Fibroblast of lung (primary cell): Measurements from ENCODE around the gene OBSCN.

Source experiments
- EZH2 ChIP-seq: IDR thresholded peaks from 2 replicates; pipeline ENCODE4 v1.5.1; 2012; ENCODE audit warnings: low read length, control low read depth, mild to moderate bottlenecking; ENCODE audit errors: missing control alignments
- TF ChIP-seq, protein P1 (sequence below), 2 donors: IDR thresholded peaks in 1 of 2; conservative IDR thresholded peaks in 1 of 2; 1 replicate in 1 of 2; 2 replicates in 1 of 2; pipeline ENCODE4 v1.5.1; 2011 to 2012; ENCODE audit warnings: low read length in 2 of 2, control low read depth in 1 of 2, inconsistent platforms in 1 of 2, low read depth in 1 of 2, mild to moderate bottlenecking in 1 of 2

DNA sequence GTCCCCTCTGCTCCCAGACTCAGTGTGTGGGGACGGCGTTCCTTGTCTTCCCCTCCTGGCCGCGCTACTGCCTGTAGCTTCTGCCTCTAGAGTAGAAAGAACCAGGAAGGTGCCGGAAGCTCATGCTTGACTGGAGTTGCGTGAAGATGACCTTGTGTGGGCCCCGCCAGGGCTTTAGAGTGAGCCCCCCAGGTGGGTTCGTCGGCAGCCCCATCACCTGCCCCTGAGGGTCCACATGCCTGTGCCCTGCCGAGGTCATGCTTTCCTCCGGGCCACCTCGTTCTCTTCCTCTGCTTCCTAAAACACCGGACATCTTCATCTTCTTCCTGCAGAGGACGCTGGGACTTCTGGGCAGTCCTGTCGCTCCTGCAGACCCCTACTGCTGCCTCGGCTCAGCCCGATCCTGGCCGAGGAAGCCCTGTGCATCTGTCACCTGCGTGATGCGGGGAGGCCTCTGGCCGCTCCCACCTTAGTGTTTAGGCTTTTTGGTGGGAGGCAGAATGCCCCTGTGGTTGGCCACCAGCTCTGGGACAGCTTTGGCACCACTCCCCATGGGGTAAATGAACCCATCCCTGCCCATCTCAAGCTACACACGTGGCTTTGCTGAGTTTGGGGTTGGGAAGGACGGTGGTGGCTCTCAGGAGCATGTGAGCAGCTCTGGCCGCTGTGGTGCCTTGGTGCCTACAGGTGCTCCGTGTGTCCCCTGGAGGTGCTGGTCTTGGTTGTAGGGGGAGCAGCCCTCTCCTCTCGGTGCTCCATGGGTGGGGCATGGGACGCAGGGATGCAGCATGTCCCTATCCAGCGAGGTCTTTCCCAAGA lies 12.3 kb downstream of the OBSCN start:
- TF ChIP-seq, protein P1, sequence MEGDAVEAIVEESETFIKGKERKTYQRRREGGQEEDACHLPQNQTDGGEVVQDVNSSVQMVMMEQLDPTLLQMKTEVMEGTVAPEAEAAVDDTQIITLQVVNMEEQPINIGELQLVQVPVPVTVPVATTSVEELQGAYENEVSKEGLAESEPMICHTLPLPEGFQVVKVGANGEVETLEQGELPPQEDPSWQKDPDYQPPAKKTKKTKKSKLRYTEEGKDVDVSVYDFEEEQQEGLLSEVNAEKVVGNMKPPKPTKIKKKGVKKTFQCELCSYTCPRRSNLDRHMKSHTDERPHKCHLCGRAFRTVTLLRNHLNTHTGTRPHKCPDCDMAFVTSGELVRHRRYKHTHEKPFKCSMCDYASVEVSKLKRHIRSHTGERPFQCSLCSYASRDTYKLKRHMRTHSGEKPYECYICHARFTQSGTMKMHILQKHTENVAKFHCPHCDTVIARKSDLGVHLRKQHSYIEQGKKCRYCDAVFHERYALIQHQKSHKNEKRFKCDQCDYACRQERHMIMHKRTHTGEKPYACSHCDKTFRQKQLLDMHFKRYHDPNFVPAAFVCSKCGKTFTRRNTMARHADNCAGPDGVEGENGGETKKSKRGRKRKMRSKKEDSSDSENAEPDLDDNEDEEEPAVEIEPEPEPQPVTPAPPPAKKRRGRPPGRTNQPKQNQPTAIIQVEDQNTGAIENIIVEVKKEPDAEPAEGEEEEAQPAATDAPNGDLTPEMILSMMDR (conservative IDR thresholded peaks at IDR 0.05 in 1 of 2, IDR thresholded peaks at IDR 0.05 in 1 of 2; ENCODE audit: low read depth in 1 of 2, low read length in 2 of 2): no peak
- TF ChIP-seq EZH2: no peak
